IMR-90 (cell line): ENCODE results near the gene PLCL2. TPM values are rescaled to one million over a fixed set of nuclear protein-coding genes. Genes with fewer than 3 reads are reported as not detected.

Source experiments
- ATAC-seq: fragments of 200-7000 bp; cut with Tn5 transposase; 2 replicates; pipeline ENCODE4 v1.9.1; 2020; ENCODE audit warnings: low read depth, mild to moderate bottlenecking, moderate library complexity
- BruUV-seq: library from RNA; stranded (reverse); fragments of 400-500 nt; replicated peaks from 2 replicates; lab custom pipeline; 2021; lab: Mats Ljungman, UMichigan
- CTCF ChIA-PET: fragments of 300-600 bp; formaldehyde crosslinking; extraction: SDS; loops from one replicate; lab custom pipeline; 2021; ENCODE audit warnings: antibody characterized with exemption; lab: Yijun Ruan, JAX
- POLR2A ChIA-PET: fragments of 300-600 bp; sonication (Branson Sonifier 250); formaldehyde crosslinking; loops from one replicate; lab custom pipeline; 2022; ENCODE audit warnings: antibody characterized with exemption; ENCODE audit not compliant: unreplicated experiment; lab: Charles Lee
- DNase-seq: peaks from one replicate; pipeline ENCODE4 v3.0.0; 2013
- H2AFZ ChIP-seq: replicated peaks from 2 replicates; pipeline ENCODE3; 2013; ENCODE audit warnings: low read length, mild to moderate bottlenecking; ENCODE audit not compliant: poor library complexity
- H2AK5ac ChIP-seq: 2 replicates; pipeline ENCODE4 v1.6.1; 2013; ENCODE audit warnings: low read depth, low read length, inconsistent platforms
- H2AK9ac ChIP-seq: replicated peaks from 2 replicates; pipeline ENCODE3; 2013; ENCODE audit warnings: mild to moderate bottlenecking, low read depth, low read length, moderate library complexity; ENCODE audit not compliant: poor library complexity
- H2BK120ac ChIP-seq: 2 replicates; pipeline ENCODE4 v1.6.1; 2013; ENCODE audit warnings: low read depth, low read length, inconsistent platforms
- H2BK15ac ChIP-seq: 3 replicates; pipeline ENCODE4 v1.6.1; 2013; ENCODE audit warnings: low read depth, low read length, inconsistent platforms
- H2BK20ac ChIP-seq: 2 replicates; pipeline ENCODE4 v1.6.1; 2013; ENCODE audit warnings: low read depth, mild to moderate bottlenecking, inconsistent platforms, low read length, moderate library complexity
- H2BK5ac ChIP-seq: 2 replicates; pipeline ENCODE4 v1.6.1; 2013; ENCODE audit warnings: mild to moderate bottlenecking, low read depth, low read length, inconsistent platforms; ENCODE audit not compliant: poor library complexity, severe bottlenecking
- H3K14ac ChIP-seq: replicated peaks from 2 replicates; pipeline ENCODE4 v1.6.1; 2013; ENCODE audit warnings: low read depth, low read length, inconsistent platforms
- H3K18ac ChIP-seq: 2 replicates; pipeline ENCODE4 v1.6.1; 2013; ENCODE audit warnings: low read depth, low read length, control low read depth
- H3K23ac ChIP-seq: 2 replicates; pipeline ENCODE4 v1.6.1; 2013; ENCODE audit warnings: low read depth, low read length, inconsistent platforms
- H3K27ac ChIP-seq: 2 replicates; pipeline ENCODE4 v1.5.1; 2013; ENCODE audit warnings: mild to moderate bottlenecking, control low read depth, low read length; ENCODE audit not compliant: insufficient read depth
- H3K27me3 ChIP-seq: 2 replicates; pipeline ENCODE4 v1.6.1; 2013; ENCODE audit warnings: low read length; ENCODE audit not compliant: control insufficient read depth, insufficient read depth
- H3K36me3 ChIP-seq: 2 replicates; pipeline ENCODE4 v1.6.1; 2013; ENCODE audit warnings: low read length, mixed read lengths; ENCODE audit not compliant: control insufficient read depth, insufficient read depth
- H3K4ac ChIP-seq: 2 replicates; pipeline ENCODE4 v1.6.1; 2013; ENCODE audit warnings: low read depth, low read length, inconsistent platforms
- H3K4me1 ChIP-seq: 2 replicates; pipeline ENCODE4 v1.6.1; 2013; ENCODE audit warnings: low read length, mixed read lengths; ENCODE audit not compliant: control insufficient read depth, insufficient read depth
- H3K4me2 ChIP-seq: 2 replicates; pipeline ENCODE4 v1.6.1; 2013; ENCODE audit warnings: low read depth, mild to moderate bottlenecking, control low read depth, low read length, moderate library complexity
- H3K4me3 ChIP-seq: 2 replicates; pipeline ENCODE4 v1.5.1; 2013; ENCODE audit warnings: low read depth, mild to moderate bottlenecking, control low read depth, low read length, moderate library complexity; ENCODE audit not compliant: insufficient read depth
- H3K56ac ChIP-seq: 2 replicates; pipeline ENCODE4 v1.6.1; 2013; ENCODE audit warnings: low read length, inconsistent platforms; ENCODE audit not compliant: insufficient read depth; ENCODE audit errors: extremely low read depth
- H3K79me1 ChIP-seq, 2 experiments: 2 replicates each; pipeline ENCODE4 v1.6.1; 2013; ENCODE audit warnings: low read length in 2 of 2, inconsistent platforms in 1 of 2, low read depth in 1 of 2
- H3K9ac ChIP-seq: 2 replicates; pipeline ENCODE4 v1.6.1; 2013; ENCODE audit warnings: low read depth, low read length, control low read depth
- H3K9me1 ChIP-seq: 2 replicates; pipeline ENCODE4 v1.6.1; 2013; ENCODE audit warnings: low read length, inconsistent platforms; ENCODE audit not compliant: insufficient read depth
- H3K9me3 ChIP-seq: 2 replicates; pipeline ENCODE4 v1.6.1; 2013; ENCODE audit warnings: low read length; ENCODE audit not compliant: control insufficient read depth, insufficient read depth
- H4K20me1 ChIP-seq: 2 replicates; pipeline ENCODE4 v1.6.1; 2013; ENCODE audit warnings: low read length, inconsistent platforms; ENCODE audit not compliant: insufficient read depth
- H4K5ac ChIP-seq: 2 replicates; pipeline ENCODE4 v1.6.1; 2013; ENCODE audit warnings: mild to moderate bottlenecking, low read depth, low read length, control low read depth
- H4K8ac ChIP-seq, 2 experiments: 2 replicates each; pipeline ENCODE4 v1.6.1; 2013; ENCODE audit warnings: low read depth in 2 of 2, low read length in 2 of 2, control low read depth in 1 of 2, inconsistent platforms in 1 of 2
- H4K91ac ChIP-seq: 2 replicates; pipeline ENCODE4 v1.6.1; 2013; ENCODE audit warnings: low read depth, low read length, inconsistent platforms; ENCODE audit not compliant: insufficient read depth
- FOS ChIP-seq: fragments of 150-350 bp; IDR thresholded peaks from 2 replicates; pipeline ENCODE4 v1.6.1; 2016; ENCODE audit warnings: low read depth, low read length
- MAZ ChIP-seq: IDR thresholded peaks from 2 replicates; pipeline ENCODE4 v1.6.1; 2012; ENCODE audit warnings: low read depth, mild to moderate bottlenecking, low read length, improper control_type of control experiment, moderate library complexity, borderline replicate concordance
- RCOR1 ChIP-seq: IDR thresholded peaks from 2 replicates; pipeline ENCODE4 v1.6.1; 2012; ENCODE audit warnings: mild to moderate bottlenecking, low read length, improper control_type of control experiment; ENCODE audit not compliant: insufficient replicate concordance
- SMC3 ChIP-seq: fragments of 150-350 bp; IDR thresholded peaks from 2 replicates; pipeline ENCODE4 v1.6.1; 2016; ENCODE audit warnings: low read depth, mild to moderate bottlenecking, antibody characterized with exemption, low read length, moderate library complexity
- WGBS, 2 experiments: methylation state at CpG; one replicate each; pipeline versions ENCODE4 v1.1.5 to v1.1.7; 2013; ENCODE audit warnings: missing lambda C conversion rate in 2 of 2; ENCODE audit not compliant: insufficient read length in 1 of 2; ENCODE audit errors: extremely low coverage in 2 of 2; 5-methylcytosine and 5-hydroxymethylcytosine counted together
- dilution Hi-C: fragments of 300-500 bp; cut with HindIII; formaldehyde crosslinking; loops from one replicate; pipeline ENCODE4 v1.14.3; 2018; ENCODE audit warnings: low sequenced_read_pairs; ENCODE audit not compliant: unreplicated experiment
- in situ Hi-C: fragments of 300-500 bp; cut with MboI; formaldehyde crosslinking; loops from 3 replicates; pipeline ENCODE4 v1.14.3; 2019; ENCODE audit warnings: low sequenced_read_pairs, inconsistent platforms, mixed read lengths
- intact Hi-C: fragments of 100-400 bp; cut with micrococcal nuclease; formaldehyde crosslinking; loops from 2 replicates; pipeline ENCODE4 v1.10.0; 2022
- polyA plus RNA-seq, 3 experiments: library from polyadenylated mRNA; depleted of rRNA; stranded (reverse); fragments of >200 nt; gene quantifications; 2 replicates each; pipeline ENCODE4 v1.2.3, GENCODE V29; 2012; ENCODE audit warnings: low replicate concordance in 1 of 3
- total RNA-seq: library from RNA; depleted of rRNA; stranded (reverse); fragments of >200 nt; gene quantifications from 2 replicates; pipeline ENCODE4 v1.2.3, GENCODE V29; 2012
- TF ChIP-seq, protein P1 (sequence below): fragments of 150-350 bp; IDR thresholded peaks from 2 replicates; pipeline ENCODE4 v1.6.1; 2017; ENCODE audit warnings: mild to moderate bottlenecking, antibody characterized with exemption, low read length, low read depth
- TF ChIP-seq, protein P2 (sequence below): fragments of 150-350 bp; IDR thresholded peaks from 2 replicates; pipeline ENCODE4 v1.6.1; 2016; ENCODE audit warnings: low read depth, mild to moderate bottlenecking, low read length, moderate library complexity, borderline replicate concordance

PLCL2 gene
- total and polyA plus RNA-seq, 2 of the 4 experiments (the other 2 are of a cell fraction), result 0.92 to 3.8 TPM

DNA sequence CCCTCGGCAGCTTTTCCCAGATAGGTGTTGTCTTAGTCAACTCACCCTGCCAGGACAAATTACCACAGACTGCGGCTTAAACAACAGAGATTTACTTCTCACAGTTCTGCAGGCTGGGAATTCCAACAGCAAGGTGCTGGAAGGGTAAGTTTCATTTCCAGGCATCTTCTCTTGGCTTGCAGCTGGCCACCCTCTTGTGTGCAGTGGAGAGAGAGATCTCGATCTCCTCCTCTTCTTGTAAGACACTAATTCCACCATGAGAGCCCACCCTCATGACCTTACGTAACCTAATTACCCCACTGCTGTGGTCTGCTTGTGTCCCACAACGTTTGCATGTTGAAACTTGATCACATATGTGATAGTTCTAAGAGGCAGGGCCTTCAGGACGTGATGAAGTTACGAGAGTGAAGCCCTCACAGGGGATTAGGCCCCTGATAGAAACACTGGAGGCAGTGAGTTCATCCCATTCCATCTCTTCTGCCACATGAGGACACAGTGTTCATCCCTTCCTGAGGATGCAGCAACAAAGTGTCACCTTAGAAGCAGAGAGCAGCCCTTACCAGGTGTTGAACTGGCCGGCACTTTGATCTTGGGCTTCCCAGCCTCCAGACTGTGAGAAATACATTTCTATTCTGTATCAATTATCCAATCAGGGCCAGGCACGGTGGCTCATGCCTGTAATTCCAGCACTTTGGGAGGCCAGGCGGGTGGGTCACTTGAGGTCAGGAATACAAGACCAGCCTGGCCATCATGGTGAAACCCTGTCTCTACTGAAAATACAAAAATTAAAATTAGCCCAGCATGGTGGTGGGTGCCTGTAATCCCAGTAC lies 247.7 kb downstream of the PLCL2 start:
- no peak for TF ChIP-seq SMC3
- TF ChIP-seq, protein P1, sequence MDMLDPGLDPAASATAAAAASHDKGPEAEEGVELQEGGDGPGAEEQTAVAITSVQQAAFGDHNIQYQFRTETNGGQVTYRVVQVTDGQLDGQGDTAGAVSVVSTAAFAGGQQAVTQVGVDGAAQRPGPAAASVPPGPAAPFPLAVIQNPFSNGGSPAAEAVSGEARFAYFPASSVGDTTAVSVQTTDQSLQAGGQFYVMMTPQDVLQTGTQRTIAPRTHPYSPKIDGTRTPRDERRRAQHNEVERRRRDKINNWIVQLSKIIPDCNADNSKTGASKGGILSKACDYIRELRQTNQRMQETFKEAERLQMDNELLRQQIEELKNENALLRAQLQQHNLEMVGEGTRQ, result no peak
- TF ChIP-seq, protein P2, sequence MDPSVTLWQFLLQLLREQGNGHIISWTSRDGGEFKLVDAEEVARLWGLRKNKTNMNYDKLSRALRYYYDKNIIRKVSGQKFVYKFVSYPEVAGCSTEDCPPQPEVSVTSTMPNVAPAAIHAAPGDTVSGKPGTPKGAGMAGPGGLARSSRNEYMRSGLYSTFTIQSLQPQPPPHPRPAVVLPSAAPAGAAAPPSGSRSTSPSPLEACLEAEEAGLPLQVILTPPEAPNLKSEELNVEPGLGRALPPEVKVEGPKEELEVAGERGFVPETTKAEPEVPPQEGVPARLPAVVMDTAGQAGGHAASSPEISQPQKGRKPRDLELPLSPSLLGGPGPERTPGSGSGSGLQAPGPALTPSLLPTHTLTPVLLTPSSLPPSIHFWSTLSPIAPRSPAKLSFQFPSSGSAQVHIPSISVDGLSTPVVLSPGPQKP, result no peak
- TF ChIP-seq FOS, result no peak
- TF ChIP-seq RCOR1, result no peak
- TF ChIP-seq MAZ, result no peak

More for the DNA sequence above, 247.7 kb downstream of the PLCL2 start:
- no peak overlapping the region for H4K91ac ChIP-seq
- no peak overlapping the region for H2BK20ac ChIP-seq
- H3K9ac ChIP-seq, result no peak overlapping the region
- no peaks in the 10 kb centered on the region; the same call in 1 of the 2 replicates for H3K27me3 ChIP-seq
- no peak overlapping the region for H3K14ac ChIP-seq
- no peaks in the 10 kb centered on the region for H3K9me1 ChIP-seq
- H3K56ac ChIP-seq, result no peak overlapping the region
- H3K4ac ChIP-seq, result no peak overlapping the region
- in situ Hi-C loops, result no loop called here
- ATAC-seq (no peak), DNase-seq (no peak)
- H4K5ac ChIP-seq, result no peak overlapping the region
- ChIA-PET POLR2A (no interaction called here), CTCF (no interaction called here)
- H3K4me1 ChIP-seq, result no peaks in the 10 kb centered on the region
- no peaks in the 10 kb centered on the region for H3K79me1 ChIP-seq
- dilution Hi-C loops, result no loop called here
- no peak overlapping the region for H2BK120ac ChIP-seq
- H2AK5ac ChIP-seq, result no peak overlapping the region
- no peak overlapping the region for H4K8ac ChIP-seq
- BruUV-seq, result no TSS peak
- H3K36me3 ChIP-seq, result no peaks in the 10 kb centered on the region
- H3K9me3 ChIP-seq, result no peaks in the 10 kb centered on the region
- no peak overlapping the region for H2AFZ ChIP-seq
- no peak overlapping the region for H3K27ac ChIP-seq
- no peak overlapping the region for H3K4me3 ChIP-seq
- H3K18ac ChIP-seq, result no peak overlapping the region
- H2BK15ac ChIP-seq, result no peak overlapping the region
- H4K20me1 ChIP-seq, result no peaks in the 10 kb centered on the region
- no peak overlapping the region for H2BK5ac ChIP-seq
- no peak overlapping the region for H3K23ac ChIP-seq
- H2AK9ac ChIP-seq, result no peak overlapping the region
- 62% methylated on average over 3 of the region's 10 CpGs; no CpG with 5 or more reads in 1 of the 2 experiments for WGBS, 2 experiments
- no peak overlapping the region for H3K4me2 ChIP-seq
- intact Hi-C loops, result no loop called here
